ENCODE measurements around the gene ZNF664.
"Not testable (repeated sequence)": the region's sequence is repeated elsewhere in the genome, so short reads cannot be mapped to it uniquely, and the experiment has no call there.

The ZNF664 gene

GRCh38 chr12:123942238-123942653 lies 30.8 kb upstream of the ZNF664 start:
- DNase-seq = no peak

DNA sequence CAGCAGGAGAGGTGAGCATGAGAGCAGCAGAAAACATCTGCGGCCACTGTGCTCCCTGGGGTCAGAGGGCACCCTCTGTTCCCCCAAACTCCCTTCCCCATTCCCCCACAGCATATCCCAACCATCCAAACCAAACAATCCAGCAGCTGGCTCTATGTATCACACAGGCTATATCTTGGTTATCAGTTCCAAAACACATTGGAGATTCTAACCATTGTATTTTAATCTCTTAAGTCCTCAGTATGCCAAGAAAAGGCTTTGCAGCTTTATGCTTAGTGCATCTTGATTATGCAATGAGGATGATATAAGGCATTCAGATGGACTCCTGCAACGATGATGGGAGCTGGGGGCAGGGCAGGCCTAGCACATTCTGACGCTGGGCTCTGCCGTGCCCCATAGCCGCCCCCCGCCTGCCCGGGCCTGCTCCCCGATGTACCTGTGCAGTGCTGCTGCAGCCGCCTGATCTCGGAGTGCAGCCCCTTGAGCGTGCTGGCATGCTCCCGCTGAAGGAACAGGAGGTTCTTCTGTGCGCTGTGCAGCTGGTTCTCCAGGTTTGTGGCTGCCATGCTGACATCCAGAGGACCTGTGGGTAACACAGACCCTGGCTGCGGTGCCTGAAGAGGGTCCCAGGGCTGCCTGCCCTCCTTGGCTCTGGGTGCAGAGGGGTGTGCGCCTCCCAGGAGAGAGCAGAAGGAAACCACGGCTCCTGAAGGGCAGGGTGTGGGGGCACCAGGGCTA lies 29.9 kb upstream of the ZNF664 start:
- DNase-seq = no peak

- DNase-seq = no peak
Observed at GRCh38 chr12:123943816-123944215, 29.2 kb upstream of the ZNF664 start.

DNA sequence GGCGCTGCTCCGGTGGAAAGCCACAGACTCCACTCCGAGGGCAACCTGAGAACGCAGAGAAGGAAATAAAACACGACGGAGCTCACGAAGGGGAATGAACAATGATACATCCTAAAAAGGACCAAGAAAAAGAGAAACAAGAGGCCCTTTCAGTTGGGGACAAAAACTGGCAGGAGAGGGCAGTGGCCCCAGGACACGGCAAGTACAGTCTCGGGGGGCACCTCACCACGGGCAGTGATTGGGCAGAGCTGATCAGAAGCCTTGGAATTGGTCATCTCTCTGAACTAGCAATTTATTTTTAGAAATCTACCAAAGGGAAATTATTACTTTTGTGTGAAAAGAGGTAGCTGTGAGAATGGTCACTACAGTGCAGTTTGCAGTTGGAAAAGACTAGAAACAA lies 28.3 kb upstream of the ZNF664 start:
- no peak for DNase-seq

GRCh38 chr12:123945287-123946151 lies 27.5 kb upstream of the ZNF664 start:
- DNase-seq = no peak

GRCh38 chr12:123946152-123946515 lies 26.9 kb upstream of the ZNF664 start:
- no peak for DNase-seq

DNA sequence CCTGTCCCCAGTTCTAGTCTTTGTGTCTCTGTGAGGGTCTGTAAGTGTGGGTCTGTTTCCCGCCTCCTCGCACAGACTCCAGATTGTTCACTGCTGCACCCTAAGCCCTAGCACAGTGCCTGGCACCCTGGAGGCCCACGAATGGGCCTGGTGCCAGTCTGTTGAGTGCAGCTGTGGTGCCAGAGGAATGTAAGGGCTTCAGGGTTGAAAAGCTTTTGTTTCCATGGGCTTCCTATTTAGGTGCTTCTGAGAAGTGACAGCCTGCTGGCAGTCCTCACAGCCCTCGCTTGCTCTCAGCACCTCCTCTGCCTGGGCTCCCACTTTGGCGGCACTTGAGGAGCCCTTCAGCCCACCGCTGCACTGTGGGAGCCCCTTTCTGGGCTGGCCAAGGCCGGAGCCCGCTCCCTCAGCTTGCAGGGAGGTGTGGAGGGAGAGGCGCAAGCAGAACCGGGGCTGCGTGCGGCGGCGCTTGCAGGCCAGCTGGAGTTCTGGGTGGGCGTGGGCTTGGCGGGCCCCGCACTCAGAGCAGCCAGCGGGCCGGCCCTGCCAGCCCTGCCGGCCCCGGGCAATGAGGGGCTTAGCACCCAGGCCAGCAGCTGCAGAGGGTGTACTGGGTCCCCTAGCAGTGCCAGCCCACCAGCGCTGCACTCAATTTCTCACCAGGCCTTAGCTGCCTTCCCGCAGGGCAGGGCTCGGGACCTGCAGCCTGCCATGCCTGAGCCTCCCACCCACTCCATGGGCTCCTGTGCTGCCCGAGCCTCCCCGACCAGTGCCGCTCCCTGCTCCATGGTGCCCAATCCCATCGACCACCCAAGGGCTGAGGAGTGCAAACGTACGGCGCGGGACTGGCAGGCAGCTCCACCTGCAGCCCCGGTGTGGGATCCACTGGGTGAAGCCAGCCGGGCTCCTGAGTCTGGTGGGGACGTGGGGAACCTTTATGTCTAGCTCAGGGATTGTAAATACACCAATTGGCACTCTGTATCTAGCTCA lies 26.2 kb upstream of the ZNF664 start:
- DNase-seq = not testable (repeated sequence)

DNA sequence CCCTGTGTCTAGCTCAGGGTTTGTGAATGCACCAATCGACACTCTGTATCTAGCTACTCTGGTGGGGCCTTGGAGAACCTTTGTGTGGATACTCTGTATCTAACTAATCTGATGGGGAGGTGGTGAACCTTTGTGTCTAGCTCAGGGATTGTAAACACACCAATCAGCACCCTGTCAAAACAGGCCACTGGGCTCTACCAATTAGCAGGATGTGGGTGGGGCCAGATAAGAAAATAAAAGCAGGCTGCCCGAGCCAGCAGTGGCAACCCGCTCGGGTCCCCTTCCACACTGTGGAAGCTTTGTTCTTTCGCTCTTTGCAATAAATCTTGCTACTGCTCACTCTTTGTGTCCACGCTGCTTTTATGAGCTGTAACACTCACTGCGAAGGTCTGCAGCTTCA lies 25.5 kb upstream of the ZNF664 start:
- not testable (repeated sequence) for DNase-seq

DNA sequence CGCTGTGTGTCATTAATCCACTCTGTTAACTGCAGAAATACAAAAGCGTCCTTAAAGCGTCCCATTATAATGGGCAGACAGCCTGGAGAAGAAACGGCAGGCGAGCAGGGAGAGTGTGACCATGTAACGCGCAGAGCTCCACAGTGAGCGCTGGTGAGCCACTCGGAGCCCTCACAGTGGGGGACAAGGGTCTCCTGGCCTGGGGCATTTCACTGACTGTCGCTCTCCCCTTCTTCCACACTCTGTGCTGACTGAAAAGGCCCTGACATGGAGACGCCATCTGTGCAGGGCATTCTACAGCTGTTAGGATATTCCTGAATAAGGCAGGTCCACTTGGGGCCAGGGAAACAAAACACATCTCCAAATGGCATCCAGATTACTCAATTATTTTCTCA lies 24.6 kb upstream of the ZNF664 start:
- DNase-seq = no peak

DNA sequence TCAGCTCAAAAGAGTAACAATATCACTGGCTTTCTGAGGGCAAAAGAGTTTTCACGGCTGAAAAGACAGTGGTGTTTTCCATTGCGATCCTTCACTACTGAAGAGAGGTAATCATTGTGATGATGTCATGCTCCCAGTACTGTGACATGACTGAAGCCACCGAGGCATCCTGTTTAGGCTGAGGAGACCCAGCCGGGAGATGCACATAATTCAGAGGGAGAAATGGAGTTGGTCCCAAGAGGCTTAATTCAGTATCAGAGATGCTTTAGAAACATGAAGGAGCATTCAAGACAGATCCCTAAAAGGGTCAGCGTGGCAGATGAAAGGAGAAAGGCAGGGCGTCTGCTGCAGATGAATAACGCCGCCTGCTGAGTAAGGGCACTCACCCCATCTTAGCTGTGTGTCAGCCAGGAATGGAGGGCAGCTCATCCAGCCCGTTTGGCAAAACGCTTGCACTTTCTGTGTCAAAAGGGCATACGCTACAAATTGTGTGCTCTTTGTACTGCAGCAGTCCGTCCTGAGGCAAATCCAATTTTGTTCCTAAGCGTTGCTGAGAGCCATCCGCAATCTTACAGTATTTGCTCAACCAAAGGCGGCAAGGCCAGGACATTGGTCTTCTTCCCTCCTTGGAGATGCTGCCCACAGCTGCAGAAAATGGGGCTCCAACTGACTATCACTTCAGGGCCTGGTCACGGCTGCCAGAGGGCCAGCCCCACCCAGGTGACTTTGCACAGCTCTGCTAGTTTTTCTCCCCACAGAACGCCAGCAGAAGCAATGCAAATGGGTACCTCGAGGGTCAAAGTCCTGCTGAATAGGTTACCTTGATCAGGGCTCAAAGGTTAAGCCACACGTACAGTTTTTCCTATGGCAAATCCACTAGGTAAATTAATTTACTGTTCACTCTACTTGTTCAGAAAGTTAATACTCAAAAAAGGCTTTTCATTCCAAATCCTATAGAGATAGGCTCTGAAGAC lies 23.9 kb upstream of the ZNF664 start:
- DNase-seq = no peak

DNA sequence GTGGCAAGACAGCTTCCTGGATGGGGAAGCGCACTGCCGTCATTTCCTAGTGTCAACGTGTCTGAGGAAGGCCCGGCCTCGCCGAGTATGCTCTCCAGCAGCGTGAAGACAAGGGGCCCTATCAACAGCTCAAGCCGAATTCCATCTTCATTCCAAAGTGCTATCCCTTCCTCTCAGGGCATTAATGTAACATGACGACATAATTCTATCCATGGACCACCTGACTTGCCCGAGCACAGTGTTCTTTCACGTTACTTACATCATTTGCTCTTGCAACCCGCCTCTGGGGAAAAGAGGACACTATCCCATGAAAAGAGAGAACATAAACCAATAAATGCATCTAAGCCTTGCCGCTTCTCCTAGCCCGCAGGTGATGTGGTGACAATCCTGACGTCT lies 23.2 kb upstream of the ZNF664 start:
- no peak for DNase-seq

DNA sequence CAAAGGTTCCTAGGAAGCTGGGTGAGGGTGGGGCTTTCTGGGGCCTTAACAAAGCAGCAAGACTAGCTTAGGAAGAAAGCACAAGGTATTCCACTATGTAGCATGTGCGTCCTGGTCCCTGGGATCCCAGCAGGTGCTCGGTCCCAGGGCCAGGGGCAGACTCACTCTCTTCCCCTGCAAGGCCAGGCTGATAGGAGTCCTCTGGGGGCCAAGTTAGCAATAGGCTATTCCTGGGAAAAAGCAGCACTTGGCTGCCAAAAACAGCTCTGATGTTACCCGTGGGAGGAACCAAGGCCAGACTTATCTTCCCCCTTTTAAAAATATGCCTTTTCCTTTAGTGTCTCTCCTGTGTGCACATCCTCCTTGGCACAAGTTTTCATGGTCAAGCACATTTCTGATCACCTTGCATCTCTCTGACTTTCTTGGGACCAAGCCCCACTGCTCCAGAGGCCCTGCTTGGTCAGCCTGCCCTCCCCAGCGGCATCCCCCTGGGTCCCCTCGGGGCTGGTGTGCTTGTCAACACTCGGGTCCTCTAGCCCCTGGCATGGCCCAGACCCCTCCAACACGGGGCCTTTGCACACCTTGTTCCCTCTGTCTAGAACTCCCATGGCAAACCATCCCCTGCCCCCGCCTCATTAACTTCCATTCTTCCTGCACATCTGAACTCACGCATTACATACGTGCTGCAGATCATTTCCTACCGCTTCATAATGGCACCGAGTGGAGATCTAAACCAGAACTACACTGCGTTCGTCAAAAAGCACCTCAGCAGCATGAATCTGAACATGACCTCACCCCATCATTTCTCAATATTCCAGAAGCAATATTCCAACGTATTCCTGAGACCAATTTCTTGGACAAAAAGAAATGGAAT lies 22.3 kb upstream of the ZNF664 start:
- DNase-seq = no peak

DNA sequence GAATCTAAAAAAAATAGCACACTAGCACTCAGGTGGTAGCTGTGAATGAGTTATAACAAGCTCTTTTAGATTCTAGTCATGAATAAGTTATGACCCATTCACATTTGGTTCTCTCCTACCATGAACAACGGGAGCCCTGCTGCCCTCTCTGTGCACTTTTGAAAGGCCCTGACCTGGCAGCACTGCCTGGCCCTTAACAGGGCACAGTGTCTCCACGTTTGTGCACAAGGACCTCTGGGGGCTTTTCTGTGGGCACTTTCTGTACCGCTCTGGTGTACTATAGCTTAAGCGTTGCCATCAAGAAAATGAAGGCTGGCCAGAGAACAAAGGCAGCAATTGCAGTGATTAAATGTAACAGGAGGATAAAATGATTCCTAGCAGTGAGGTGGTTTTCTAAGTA lies 21.5 kb upstream of the ZNF664 start:
- DNase-seq = no peak

GRCh38 chr12:123952037-123952436 lies 21.0 kb upstream of the ZNF664 start:
- DNase-seq = no peak

DNA sequence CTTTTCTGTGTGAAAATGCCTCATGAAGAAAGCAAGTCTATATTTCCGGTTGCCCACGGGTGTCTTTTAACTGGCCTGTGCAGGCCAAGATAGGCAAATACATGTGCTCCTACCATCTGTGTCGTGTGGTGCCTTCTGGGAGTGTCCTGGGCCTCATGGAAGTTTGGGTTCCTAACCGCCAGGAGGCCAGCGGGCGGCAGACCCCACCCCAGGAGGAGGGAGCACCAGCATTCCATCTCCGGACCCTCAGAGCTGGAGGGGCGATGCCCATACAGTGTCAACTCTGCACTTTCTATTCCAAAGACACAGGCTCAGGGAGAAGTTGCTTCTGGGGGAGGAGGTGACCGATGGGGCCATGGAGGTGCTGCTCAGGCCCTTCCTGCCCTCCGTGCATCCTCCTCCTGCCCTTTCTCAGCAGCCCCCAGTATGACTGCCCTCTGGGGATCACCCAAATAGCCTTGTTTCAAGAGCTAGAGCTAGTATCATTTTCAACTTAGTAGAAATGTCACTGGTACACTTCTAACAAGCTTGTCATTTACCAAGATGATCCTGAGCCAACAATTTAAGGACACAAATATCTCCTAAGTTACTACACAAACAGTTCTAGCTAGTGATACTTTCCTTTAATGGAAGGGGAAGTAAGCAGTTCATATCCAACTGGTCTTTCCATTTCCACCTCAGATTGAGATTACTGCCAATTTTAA lies 18.2 kb upstream of the ZNF664 start:
- no peak for DNase-seq

DNA sequence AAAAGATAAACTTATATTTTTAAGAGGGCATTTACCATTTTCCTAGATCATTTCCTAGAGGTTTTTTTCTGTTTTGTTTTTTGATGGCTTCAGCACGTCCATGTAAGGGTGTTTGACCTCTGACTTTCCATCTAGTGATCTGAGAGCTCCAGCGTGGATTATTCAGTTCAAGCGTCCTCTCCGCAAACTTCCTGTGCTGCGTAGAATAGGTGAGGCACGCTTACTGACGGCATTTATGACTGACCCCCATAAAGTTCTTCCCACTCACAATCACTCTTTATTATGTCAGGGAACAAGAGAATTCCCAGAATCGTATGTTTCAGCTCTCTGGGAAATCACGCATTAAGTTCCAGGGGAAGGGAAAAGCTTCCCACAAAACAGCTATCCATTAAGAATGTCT lies 16.8 kb upstream of the ZNF664 start:
- no peak for DNase-seq

GRCh38 chr12:123957196-123957595 lies 15.8 kb upstream of the ZNF664 start:
- DNase-seq = no peak

DNA sequence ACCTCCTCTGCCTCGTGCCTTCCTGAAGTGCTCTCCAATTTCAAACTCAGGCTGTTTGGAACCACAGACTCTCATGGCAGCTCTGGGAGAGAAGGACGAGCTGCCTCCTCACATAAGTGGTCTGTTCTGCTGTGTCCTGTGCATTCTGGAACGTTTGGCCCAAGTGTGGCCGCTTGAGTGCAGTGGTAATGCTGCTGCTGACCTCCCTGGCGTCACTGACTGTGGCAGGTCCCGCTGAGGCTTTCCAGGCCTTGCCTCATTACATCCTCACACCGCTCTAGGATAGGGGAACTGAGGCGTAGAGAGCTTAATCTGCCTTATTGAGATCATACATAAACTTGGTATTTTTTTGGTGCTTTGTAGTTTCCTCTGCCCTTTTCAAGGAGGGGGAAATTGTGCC lies 14.6 kb upstream of the ZNF664 start:
- peak in 1 of 2 experiments; percentile 41 for DNase-seq

GRCh38 chr12:123958876-123959275 lies 14.1 kb upstream of the ZNF664 start:
- DNase-seq = no peak
